Measurements from ENCODE around the gene RAB11A. TPM values are rescaled to one million over a fixed set of nuclear protein-coding genes. Genes with fewer than 3 reads are reported as not detected.
A peak's percentile ranks its signal among the peaks of the same experiment; 100 is the strongest.

The RAB11A gene
- total RNA-seq, 1 donor from 2014 or later: 147 TPM

DNA sequence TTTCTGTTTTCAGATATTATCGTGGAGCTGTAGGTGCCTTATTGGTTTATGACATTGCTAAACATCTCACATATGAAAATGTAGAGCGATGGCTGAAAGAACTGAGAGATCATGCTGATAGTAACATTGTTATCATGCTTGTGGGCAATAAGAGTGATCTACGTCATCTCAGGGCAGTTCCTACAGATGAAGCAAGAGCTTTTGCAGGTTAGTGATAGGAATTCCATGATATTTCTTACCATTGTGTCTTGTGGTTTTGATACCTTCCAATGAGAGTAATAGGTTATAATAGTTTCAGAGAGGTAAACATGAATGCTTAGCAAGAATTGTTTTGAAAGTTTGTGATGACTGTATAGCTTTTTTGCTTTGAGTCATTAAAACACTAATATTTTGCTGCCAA lies 8.5 kb downstream of the RAB11A start:
- DNase-seq (ENCODE audit: low spot score): no peak
- intact Hi-C loops (cut with DNase I): no loop called here

DNA sequence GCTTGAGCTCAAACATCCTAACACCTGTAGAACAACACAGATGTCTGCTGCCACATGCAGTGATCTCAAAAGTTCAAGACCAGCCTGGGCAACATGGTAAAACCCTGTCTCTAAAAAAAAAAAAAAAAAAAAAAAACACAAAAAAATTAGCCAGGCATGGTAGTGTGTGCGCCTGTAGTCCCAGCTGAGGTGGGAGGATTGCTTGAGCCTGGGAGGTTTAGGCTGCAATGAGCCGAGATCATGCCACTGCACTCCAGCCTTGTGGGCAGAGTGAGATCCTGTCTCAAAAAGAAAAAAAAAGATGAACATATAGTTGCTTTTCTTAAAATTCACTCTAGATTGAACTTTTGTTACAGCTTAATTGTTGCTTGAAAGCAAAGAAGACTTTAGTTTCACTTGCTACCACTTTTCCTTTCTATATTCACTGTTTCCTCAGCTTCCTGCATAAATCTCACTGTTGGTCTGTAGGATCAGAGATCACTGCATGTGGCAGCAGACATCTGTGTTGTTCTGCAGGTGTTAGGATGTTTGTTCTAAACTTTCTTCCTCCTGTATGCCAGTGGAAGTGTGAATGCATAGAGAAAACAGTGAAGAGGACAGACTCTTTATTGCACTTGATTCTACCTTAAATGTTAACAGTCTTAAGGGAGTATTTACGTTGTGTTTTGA lies 12.6 kb downstream of the RAB11A start:
- DNase-seq (ENCODE audit: low spot score): no peak
- intact Hi-C loops (cut with DNase I): no loop called here

DNA sequence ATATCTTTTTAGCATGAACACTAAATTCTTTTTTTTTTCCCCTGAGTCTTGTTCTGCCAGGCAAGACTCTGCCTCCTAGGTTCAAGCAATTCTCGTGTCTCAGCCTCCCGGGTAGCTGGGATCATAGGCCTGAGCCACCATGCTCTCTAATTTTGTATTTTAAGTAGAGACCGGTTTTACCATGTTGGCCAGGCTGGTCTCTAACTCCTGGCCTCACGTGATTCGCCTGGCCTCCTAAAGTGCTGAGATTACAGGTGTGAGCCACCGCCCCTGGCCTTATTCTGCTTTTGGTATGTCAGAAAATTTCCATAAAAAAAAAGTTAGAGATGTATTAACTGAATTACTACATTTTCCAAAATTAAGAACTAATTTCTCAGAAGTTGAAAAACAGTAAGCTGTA lies 14.3 kb downstream of the RAB11A start:
- no peak for DNase-seq (ENCODE audit: low spot score)
- intact Hi-C loops (cut with DNase I): no loop called here

DNA sequence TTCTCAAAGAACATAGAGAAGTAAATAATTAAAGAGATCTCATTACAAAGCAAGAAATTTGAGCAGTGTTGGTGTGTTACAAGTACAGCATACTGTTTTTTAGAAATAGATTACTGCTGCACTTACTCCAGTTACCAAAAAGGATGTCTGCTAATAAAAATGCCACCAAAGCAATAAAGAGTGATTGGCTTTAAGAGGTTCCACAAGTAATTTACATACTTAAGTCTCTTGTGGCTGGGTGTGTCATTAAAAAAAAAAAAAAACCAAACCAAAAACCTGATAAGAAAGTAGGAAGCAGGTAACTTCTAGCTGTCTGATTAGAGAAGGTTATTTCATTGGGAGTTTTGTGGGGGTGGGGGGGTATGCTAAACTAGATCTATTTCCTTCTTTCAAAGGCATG lies 15.2 kb downstream of the RAB11A start:
- no peak for DNase-seq (ENCODE audit: low spot score)
- intact Hi-C loops (cut with DNase I): no loop called here

DNA sequence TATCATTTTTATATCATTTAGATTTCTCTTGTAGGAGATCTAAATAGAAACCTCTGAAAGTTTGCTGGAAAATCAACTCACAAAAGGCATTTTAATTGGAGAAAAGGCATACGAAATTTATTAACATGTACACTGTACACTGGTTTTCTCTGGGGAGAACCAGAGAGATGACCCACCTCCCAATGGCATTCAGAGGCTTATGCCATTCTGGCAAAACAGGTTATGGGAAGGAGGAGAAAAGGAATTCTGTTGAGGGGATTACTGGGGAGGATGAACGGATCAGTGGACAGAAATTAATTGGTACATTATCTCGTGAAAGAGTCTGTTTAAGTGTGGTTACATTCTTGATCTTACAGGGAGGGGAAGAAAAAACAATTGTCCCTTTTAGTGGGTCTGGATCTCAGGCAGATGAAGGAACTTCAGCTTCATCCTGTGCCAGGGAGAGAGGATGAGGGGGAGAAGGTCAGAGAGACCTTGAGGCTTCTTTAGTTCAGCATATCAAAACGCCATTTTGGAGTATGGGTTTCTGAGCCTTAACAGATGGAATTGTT lies 16.5 kb downstream of the RAB11A start:
- intact Hi-C loops (cut with DNase I): no loop called here
- DNase-seq (ENCODE audit: low spot score): no peak

DNA sequence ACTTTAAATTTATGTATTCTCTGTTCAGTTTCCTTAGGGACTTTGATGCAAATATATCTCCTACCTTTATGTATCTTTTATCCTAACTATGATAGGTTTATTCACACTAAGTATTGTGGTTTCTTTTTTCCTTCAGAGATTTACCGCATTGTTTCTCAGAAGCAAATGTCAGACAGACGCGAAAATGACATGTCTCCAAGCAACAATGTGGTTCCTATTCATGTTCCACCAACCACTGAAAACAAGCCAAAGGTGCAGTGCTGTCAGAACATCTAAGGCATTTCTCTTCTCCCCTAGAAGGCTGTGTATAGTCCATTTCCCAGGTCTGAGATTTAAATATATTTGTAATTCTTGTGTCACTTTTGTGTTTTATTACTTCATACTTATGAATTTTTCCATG lies 18.3 kb downstream of the RAB11A start:
- intact Hi-C loops (cut with DNase I): no loop called here
- DNase-seq (ENCODE audit: low spot score): no peak

DNA sequence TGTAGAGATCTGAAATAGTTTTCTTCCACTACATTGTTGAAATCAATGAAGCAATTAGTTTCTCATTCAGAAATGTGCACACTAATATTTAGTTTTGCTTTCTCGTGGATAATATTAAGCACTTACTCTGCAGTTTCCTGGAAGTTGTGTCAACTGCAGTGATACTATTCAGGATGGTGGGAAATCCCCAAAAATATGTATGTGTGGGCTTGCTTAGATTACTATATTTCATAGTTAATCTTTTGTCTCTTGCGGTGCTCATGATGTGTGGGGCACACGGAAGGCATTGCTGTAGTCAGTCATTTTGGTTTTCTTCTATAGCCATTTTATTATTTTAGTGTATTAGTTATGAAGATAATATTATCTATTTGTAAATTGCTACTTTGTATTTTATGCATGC lies 19.7 kb downstream of the RAB11A start:
- DNase-seq (ENCODE audit: low spot score): no peak
- intact Hi-C loops (cut with DNase I): no loop called here

DNA sequence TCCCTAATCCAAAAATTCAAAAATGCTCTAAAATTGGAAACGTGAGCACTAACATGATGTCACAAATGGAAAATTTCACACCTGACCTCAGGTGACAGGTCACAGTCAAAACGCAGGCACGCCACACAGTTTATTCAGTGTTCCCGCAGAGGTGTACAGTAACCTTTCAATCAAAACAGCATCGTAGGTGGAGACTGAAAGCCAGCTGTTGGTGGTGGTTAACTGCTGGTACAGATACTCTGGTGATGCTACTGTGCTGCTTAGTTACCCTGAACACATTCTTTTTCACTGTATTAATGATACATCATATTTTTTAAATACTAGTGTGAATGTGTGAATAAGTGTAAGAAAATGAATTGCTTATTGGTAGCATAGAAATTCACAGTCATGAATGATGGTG lies 23.8 kb downstream of the RAB11A start:
- DNase-seq (ENCODE audit: low spot score): no peak
- intact Hi-C loops (cut with DNase I): no loop called here

DNA sequence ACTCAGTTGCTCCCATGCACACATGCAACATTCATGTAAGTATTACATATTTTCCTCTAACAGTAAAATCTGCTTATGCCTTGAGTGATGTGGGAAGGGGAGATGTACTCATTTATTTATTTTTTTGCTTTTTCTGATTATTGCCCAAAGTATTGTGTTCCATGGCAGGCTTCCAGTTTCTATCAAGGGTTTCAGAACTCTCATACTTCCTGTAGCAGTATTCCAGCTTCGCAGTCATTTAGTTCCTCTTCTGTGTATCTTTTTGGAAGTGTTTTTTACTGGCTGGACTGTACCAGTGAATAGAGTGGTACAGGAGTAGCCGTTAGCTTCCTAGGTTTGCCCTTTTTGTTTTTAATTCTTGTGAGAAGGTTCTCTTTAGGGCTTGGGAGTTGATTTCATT lies 26.9 kb downstream of the RAB11A start:
- intact Hi-C loops (cut with DNase I): no loop called here
- no peak for DNase-seq (ENCODE audit: low spot score)

DNA sequence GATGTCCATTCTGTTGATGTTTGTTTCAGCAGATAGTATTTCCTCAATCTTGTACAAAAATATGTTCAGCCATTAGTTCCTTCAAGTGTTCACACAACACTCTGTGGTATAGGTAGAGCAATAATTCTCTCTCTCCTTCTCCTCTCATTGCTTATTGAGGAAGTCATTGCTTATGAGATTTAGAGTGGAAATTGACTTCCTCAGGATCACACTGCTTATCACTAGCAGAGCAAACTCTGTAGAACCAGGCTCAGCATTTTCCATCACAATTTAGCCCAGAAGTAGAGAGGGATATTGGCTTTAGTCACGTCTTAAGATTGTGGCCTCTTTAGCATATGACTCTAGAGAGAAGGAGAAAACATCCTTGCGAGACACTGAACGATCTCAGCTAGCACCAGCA lies 31.2 kb downstream of the RAB11A start:
- no peak for DNase-seq (ENCODE audit: low spot score)
- intact Hi-C loops (cut with DNase I): no loop called here

DNA sequence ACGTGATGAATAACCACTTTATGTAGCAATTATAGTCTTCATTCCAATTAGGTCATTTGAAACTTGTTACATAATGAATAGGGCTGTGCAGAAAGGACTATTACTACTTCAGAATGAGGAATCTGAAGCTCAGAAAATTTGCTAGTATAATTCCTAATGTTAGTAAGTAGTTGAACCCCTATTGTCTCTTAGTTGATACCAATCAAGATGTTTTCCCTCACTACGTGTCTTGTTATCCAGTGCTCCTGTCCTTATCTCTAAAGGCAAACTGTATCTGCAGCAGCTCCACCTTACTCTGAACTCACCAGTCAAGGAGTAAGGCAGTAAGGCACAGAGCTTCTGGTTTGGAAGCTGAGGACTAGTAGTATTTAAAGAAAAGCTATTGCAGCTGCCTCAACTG lies 32.0 kb downstream of the RAB11A start:
- DNase-seq (ENCODE audit: low spot score): no peak
- intact Hi-C loops (cut with DNase I): no loop called here

DNA sequence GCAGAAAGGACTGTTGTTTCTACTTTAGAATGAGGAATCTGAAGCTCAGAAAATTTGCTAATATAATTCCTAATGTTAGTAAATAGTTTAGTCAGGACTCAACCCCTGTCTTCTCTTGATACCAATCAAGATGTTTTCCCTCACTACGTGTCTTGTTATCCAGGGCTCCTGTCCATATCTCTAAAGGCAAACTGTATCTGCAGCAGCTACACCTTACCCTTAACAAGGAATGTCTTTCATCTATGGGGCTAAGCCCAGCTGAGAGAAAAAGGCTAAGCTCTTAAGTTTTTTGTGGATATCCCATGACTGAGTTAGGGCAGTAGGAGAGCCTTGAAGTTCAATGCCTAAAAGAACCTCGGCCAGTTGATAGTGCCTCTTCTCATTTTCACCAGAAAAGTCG lies 32.5 kb downstream of the RAB11A start:
- intact Hi-C loops (cut with DNase I): no loop called here
- DNase-seq (ENCODE audit: low spot score): no peak

DNA sequence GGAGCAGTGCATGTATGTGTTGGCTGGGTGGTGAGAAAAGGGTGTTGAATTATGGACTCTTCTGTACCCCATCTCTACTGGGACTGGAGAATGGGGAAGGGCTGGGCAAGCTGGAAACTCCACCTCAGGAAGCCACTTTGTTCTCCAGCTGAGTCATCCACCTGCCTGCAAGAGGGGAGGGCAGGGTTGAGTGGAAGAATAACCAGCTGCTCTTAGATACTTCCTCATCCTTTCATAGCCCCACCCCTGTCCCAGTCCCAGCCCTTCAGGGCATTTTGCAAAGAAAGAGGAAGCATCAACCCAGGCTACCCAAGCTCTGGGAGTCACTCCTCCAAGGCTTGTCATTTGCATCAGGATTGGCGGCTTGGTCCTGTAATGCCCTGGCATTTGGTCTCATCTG lies 33.1 kb downstream of the RAB11A start:
- intact Hi-C loops (cut with DNase I): no loop called here
- peak; percentile 89 for DNase-seq (ENCODE audit: low spot score)

DNA sequence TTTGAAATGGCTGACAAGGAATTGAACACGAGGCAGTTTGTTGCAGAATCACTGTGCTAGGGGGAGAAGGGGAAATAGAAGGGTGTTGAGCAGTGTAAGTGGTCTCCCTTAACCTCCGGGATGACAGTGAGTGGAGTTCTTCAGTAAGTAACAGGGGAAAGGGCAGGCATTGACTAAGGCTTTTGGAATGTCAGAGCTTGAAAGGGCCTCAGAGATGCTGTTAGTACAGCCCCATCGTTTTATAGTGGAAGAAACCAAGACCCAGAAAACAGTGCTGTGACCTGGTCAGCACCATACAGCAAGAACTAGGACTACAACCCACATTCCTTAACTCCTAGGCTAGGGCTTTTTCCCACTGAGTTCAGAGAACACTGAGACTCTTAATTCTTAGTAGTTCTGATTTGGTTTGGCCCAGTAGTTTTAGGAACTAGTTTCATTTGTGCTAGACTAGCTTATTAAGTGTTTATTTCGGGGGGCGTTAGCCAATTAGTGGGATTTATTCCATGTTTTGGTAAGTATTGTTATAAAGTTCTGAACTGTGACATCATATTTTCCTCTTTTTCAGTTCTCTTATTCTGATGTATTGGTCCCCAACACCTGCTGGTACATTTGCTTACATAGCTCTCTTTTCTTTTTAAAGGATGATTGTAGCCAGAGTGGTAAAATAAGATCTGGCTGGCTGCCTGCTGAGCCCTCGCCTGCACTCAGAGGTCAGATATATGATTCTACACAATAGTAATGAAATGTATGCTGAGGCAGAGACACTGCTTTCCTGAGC lies 34.2 kb downstream of the RAB11A start:
- intact Hi-C loops (cut with DNase I): no loop called here
- no peak for DNase-seq (ENCODE audit: low spot score)

DNA sequence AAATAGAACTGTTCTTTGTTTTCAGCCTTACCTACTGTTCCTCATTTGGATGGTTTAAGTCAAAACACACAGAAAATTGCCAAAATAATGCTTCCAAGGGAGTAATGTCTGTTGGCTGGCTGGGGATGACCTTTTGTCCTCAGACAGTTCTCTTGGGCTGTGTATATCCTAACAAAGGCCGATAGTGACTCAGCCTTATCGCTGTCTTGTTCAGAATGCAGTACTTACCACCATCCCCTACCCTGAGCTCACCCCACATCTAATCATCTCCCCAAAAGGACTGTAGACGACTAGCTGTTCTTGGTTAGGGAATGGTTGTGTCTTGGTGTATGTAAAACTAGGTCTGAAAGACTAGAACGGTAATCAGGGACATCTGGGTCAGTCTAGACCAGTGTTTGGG lies 35.0 kb downstream of the RAB11A start:
- intact Hi-C loops (cut with DNase I): no loop called here
- DNase-seq (ENCODE audit: low spot score): no peak

DNA sequence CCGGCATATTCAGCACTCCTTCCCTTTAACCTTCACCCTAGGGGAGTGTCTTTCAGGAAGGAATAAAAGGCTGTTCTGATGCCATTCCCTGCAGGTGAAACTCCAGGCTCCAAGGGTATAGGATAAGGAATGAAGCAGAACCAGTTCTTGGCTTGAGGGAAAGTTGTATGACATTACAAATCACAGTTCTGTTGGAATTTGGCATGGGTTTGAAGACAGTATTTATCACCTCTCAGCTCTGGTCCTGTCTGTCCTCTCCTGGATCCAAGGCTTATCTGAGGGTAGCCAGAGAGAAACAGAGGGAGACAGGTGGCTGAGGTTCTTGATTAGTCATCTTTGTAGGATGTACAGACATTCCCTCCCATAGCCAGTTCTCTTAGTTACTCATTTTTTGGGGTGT lies 37.1 kb downstream of the RAB11A start:
- no peak for DNase-seq (ENCODE audit: low spot score)
- intact Hi-C loops (cut with DNase I): no loop called here

DNA sequence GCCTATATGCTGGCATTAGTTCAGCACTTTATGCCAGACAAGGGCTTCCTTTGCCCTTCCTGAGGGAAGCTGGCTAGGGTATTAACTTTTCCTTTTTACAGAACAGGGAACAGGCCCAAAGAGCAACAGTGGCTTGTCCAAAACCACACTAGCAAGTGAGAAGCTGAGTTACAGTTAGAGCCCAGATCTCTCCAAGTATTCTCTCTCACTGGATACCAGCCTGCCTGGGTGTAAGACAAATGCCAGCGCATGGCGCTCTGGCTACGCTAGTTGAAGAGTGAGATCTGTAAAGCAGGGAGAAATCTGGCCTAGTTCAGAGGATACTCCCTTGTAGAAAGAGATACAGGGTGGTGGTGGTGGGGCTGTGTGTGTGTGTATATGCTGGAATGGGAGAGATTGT lies 38.4 kb downstream of the RAB11A start:
- intact Hi-C loops (cut with DNase I): no loop called here
- DNase-seq (ENCODE audit: low spot score): no peak

DNA sequence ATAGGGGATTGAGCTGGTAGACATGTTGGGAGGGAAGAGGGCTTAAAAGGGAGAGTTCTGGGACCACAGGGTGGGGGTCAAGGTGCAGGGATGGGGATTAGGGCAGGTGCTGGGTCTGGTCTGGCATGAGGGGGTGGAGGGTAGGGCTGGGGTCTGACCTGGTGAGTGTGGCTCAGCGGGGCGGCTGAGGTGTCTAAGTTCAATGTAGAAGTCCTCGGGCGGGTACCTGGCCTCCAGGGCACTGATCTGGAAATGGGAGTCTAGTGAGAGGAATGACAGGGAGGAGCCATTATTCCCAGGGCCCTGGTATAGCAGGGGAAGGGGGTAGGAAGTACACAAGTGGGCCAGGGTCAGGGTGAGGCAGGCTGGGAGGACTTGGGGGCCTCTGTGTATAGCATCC lies 39.6 kb downstream of the RAB11A start:
- no peak for DNase-seq (ENCODE audit: low spot score)
- intact Hi-C loops (cut with DNase I): no loop called here

DNA sequence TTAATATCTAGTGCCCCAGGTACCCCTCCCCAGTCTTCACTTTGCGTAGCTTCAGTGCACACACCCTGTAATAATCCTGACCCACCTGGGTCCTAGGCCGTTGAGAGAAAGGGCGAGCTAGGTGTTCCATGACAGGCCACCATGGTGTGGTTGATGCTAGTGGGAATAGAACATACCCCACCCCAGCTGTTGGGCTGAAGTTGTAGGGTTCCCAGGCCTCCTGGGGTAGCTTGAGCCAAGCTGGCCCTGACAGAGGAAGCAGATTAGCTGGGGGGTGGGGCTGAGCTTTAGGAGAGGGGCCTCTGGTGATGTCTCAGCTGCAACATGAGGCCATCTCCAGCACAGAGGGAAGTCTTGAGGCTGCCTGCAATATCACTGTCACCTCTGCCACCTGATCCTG lies 40.5 kb downstream of the RAB11A start:
- no peak for DNase-seq (ENCODE audit: low spot score)
- intact Hi-C loops (cut with DNase I): loop anchor here (10.0 kb wide), 1 partner anchor 275 kb away; no protein-coding TSS in a partner anchor

DNA sequence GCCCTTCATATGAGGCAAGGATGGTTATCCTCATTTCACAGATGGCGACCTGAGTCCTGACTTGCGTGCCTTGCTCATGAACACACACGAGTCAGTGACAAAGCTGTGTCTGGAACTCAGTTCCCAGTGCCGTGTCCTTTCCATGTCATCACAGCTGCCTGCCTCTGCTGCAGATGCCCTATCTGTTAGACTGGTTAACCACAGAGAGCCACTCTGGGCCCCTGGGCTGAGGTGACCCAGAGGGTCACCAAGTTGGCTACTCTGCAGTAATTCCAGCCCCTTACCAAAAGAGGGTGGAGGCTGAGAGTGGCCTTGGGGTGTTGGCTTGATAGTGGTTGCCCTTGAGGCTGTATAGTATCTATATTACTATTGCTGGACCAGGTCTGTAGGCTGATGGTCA lies 41.0 kb downstream of the RAB11A start:
- intact Hi-C loops (cut with DNase I): loop anchor here (10.0 kb wide), 1 partner anchor 274 kb away; no protein-coding TSS in a partner anchor
- DNase-seq (ENCODE audit: low spot score): no peak

DNA sequence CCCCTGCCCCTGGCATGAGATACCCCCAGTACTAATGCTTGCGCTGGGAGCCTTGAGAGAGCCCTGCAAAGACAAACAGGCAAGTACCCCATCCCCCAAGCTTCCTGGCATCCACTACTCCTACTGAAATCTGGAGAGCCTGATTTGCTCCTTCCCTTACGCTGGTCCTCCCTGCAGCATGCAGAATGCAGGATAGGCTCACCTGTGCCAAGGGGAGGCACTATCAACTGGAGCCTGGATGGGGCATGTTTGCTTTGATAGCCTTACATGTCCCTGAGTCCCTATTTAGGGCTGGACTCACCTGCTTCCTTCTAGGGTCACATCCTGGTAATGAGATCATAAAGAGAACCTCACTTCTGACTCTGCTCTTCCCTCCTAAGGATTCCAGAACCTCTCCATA lies 42.9 kb downstream of the RAB11A start:
- intact Hi-C loops (cut with DNase I): loop anchor here (10.0 kb wide), 1 partner anchor 273 kb away; no protein-coding TSS in a partner anchor

More for the DNA sequence above, 42.9 kb downstream of the RAB11A start:
- no peak for DNase-seq (ENCODE audit: low spot score)

Measured in cardiac septum (tissue), 1 donor.